Lung (tissue), 12 donors: Measurements from ENCODE around the gene ZNF287. TPM values are rescaled to one million over a fixed set of nuclear protein-coding genes. Genes with fewer than 3 reads are reported as not detected.

Experiments used
- ATAC-seq: fragments of 200-7000 bp; cut with Tn5 transposase; one replicate; pipeline ENCODE4 v1.9.1; 2020; ENCODE audit warnings: moderate number of reproducible peaks; ENCODE audit not compliant: insufficient read depth, low FRiP score
- DNase-seq, 3 donors: peaks; one replicate each; pipeline ENCODE4 v3.0.0-alpha.2; 2013 to 2017
- H3K27ac ChIP-seq, 2 donors: one replicate each; pipeline ENCODE4 v1.5.1; 2013; ENCODE audit warnings: mild to moderate bottlenecking in 2 of 2, moderate library complexity in 2 of 2, control low read depth in 1 of 2, inconsistent platforms in 1 of 2, low read depth in 1 of 2, low read length in 1 of 2
- H3K27me3 ChIP-seq, 3 donors: one replicate each; pipeline ENCODE4 v1.5.1; 2013; ENCODE audit warnings: low read length in 2 of 3; ENCODE audit not compliant: control insufficient read depth in 3 of 3, insufficient read depth in 3 of 3
- H3K36me3 ChIP-seq, 4 donors: one replicate each; pipeline ENCODE4 v1.5.1; 2013; ENCODE audit warnings: low read length in 4 of 4, mild to moderate bottlenecking in 1 of 4, moderate library complexity in 1 of 4; ENCODE audit not compliant: control insufficient read depth in 4 of 4, insufficient read depth in 4 of 4
- H3K4me1 ChIP-seq, 5 donors: one replicate each; pipeline ENCODE4 v1.5.1; 2013; ENCODE audit warnings: low read length in 5 of 5, mild to moderate bottlenecking in 2 of 5, moderate library complexity in 1 of 5; ENCODE audit not compliant: control insufficient read depth in 5 of 5, insufficient read depth in 5 of 5
- H3K4me3 ChIP-seq: one replicate; pipeline ENCODE4 v1.5.1; 2013; ENCODE audit warnings: mild to moderate bottlenecking, control low read depth, moderate library complexity
- H3K9ac ChIP-seq, 2 donors: one replicate each; pipeline ENCODE4 v1.5.1; 2013; ENCODE audit warnings: low read length in 2 of 2, control low read depth in 1 of 2; ENCODE audit not compliant: insufficient read depth in 1 of 2
- H3K9me3 ChIP-seq, 4 donors: one replicate each; pipeline ENCODE4 v1.5.1; 2013; ENCODE audit warnings: low read length in 3 of 4, mild to moderate bottlenecking in 1 of 4, moderate library complexity in 1 of 4; ENCODE audit not compliant: control insufficient read depth in 4 of 4, insufficient read depth in 3 of 4
- WGBS, 2 donors: extraction: QIAGEN DNeasy Blood & Tissue Kit; methylation state at CpG; one replicate each; pipeline ENCODE4 v1.1.7; 2013; 5-methylcytosine and 5-hydroxymethylcytosine counted together
- polyA plus RNA-seq, 2 donors: library from polyadenylated mRNA; stranded (reverse); fragments of 200-250 nt; gene quantifications; one replicate each; pipeline ENCODE4 v1.2.1, GENCODE V29; 2013
- total RNA-seq, 2 donors: library from RNA; depleted of rRNA in 1 of 2; stranded (reverse); fragments of >200 nt in 1 of 2; gene quantifications; one replicate each; pipeline ENCODE4 v1.2.1, GENCODE V29; 2014 to 2021
- TF ChIP-seq, protein P1 (sequence below): IDR thresholded peaks from 2 replicates; pipeline ENCODE4 v1.5.1; 2012; ENCODE audit warnings: mild to moderate bottlenecking; ENCODE audit errors: control extremely low read depth, extremely low read depth
- donor health status: control.
- donor health status: control.
- donor health status: Bipolar disorder and iron deficiency.
- donor health status: healthy.
- donor health status: DM: yes; HTN: yes; CAD: no.

Gene ZNF287
- total and polyA plus RNA-seq, 4 donors = 2.7 to 6.6 (median 5.0) TPM

- peak; percentile 93 to 95 (median 93) for DNase-seq
- Histone ChIP-seq H3K9ac (peak overlapping the region in 1 of 2 donors; percentile 67), H3K9me3 (no peaks in the 10 kb centered on the region), H3K4me1 (peaks cover 0 to 16% (median 2%) of the 10 kb centered on the region in 5 donors), H3K36me3 (no peaks in the 10 kb centered on the region), H3K27ac (peak overlapping the region in 1 of 2 donors; percentile 21), H3K4me3 (peak overlapping the region; percentile 2), H3K27me3 (no peaks in the 10 kb centered on the region)
- peak; percentile 94 for ATAC-seq
- WGBS, 2 donors = 14 to 16% methylated on average over 39 of the region's 39 CpGs
- TF ChIP-seq, protein P1, sequence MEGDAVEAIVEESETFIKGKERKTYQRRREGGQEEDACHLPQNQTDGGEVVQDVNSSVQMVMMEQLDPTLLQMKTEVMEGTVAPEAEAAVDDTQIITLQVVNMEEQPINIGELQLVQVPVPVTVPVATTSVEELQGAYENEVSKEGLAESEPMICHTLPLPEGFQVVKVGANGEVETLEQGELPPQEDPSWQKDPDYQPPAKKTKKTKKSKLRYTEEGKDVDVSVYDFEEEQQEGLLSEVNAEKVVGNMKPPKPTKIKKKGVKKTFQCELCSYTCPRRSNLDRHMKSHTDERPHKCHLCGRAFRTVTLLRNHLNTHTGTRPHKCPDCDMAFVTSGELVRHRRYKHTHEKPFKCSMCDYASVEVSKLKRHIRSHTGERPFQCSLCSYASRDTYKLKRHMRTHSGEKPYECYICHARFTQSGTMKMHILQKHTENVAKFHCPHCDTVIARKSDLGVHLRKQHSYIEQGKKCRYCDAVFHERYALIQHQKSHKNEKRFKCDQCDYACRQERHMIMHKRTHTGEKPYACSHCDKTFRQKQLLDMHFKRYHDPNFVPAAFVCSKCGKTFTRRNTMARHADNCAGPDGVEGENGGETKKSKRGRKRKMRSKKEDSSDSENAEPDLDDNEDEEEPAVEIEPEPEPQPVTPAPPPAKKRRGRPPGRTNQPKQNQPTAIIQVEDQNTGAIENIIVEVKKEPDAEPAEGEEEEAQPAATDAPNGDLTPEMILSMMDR = peak; percentile 83
Measured at GRCh38 chr17:16584273-16584995, 15.4 kb upstream of the ZNF287 start.

GRCh38 chr17:16583781-16584180 is 14.8 kb upstream of the ZNF287 start:
- ATAC-seq = no peak

GRCh38 chr17:16573466-16573865 is 4.5 kb upstream of the ZNF287 start:
- Histone ChIP-seq H3K9me3 (no peaks in the 10 kb centered on the region), H3K9ac (no peak overlapping the region), H3K27me3 (no peaks in the 10 kb centered on the region), H3K27ac (no peak overlapping the region), H3K4me1 (peaks cover 0 to 3% (median 0%) of the 10 kb centered on the region in 5 donors), H3K36me3 (no peaks in the 10 kb centered on the region), H3K4me3 (no peak overlapping the region)
- whole genome bisulfite sequencing, 2 donors = 80 to 88% methylated on average over 2 of the region's 2 CpGs
- DNase-seq (no peak), ATAC-seq (no peak)
- TF ChIP-seq, protein P1 = no peak

More at GRCh38 chr17:16583781-16584180, 14.8 kb upstream of the ZNF287 start:
- Histone ChIP-seq H3K27me3 (no peaks in the 10 kb centered on the region), H3K36me3 (no peaks in the 10 kb centered on the region), H3K9ac (peak overlapping the region in 1 of 2 donors; percentile 67), H3K27ac (no peak overlapping the region), H3K4me1 (peaks cover 0 to 16% (median 2%) of the 10 kb centered on the region in 5 donors), H3K4me3 (no peak overlapping the region), H3K9me3 (no peaks in the 10 kb centered on the region)
- TF ChIP-seq, protein P1 = no peak
- WGBS, 2 donors = 41 to 48% methylated on average over 7 of the region's 7 CpGs
- no peak for DNase-seq
